Uterus (tissue), 4 donors: ENCODE data around the gene CACHD1. TPM values are rescaled to one million over a fixed set of nuclear protein-coding genes. Genes with fewer than 3 reads are reported as not detected.

ENCODE experiments used
- DNase-seq, 2 donors: peaks; one replicate each; pipeline ENCODE4 v3.0.0-alpha.2; 2019 to 2020
- H3K27ac ChIP-seq, 2 donors: fragments of 200-600 bp; sonication (generic); 1 replicate in 1 of 2; 2 replicates in 1 of 2; pipeline ENCODE4 v1.5.1; 2016 to 2018
- H3K27me3 ChIP-seq, 2 donors: fragments of 200-600 bp; sonication (generic); one replicate each; pipeline ENCODE4 v1.5.1; 2018 to 2019; ENCODE audit warnings: control low read depth in 1 of 2
- H3K36me3 ChIP-seq, 2 donors: fragments of 200-600 bp; sonication (generic); one replicate each; pipeline ENCODE4 v1.5.1; 2019; ENCODE audit warnings: control low read depth in 1 of 2
- H3K4me1 ChIP-seq, 2 donors: fragments of 200-600 bp; sonication (generic); one replicate each; pipeline ENCODE4 v1.5.1; 2018 to 2019; ENCODE audit warnings: control low read depth in 1 of 2
- H3K4me3 ChIP-seq, 2 donors: fragments of 200-600 bp; sonication (generic); 1 replicate in 1 of 2; 2 replicates in 1 of 2; pipeline ENCODE4 v1.5.1; 2018 to 2019; ENCODE audit warnings: mild to moderate bottlenecking in 1 of 2
- H3K9me3 ChIP-seq, 2 donors: fragments of 200-600 bp; sonication (generic); one replicate each; pipeline ENCODE4 v1.5.1; 2019; ENCODE audit warnings: control low read depth in 1 of 2
- POLR2A ChIP-seq, 2 donors: fragments of 450-650 bp; IDR thresholded peaks; one replicate each; pipeline ENCODE4 v1.6.1; 2016; ENCODE audit warnings: antibody characterized with exemption in 2 of 2, mild to moderate bottlenecking in 1 of 2, moderate library complexity in 1 of 2
- intact Hi-C: fragments of 100-400 bp; cut with DNase I; formaldehyde crosslinking; loops from one replicate; pipeline ENCODE4 v1.15.1; 2023; ENCODE audit warnings: low total_unique reads
- total RNA-seq, 4 donors: library from RNA; depleted of rRNA in 3 of 4; stranded (reverse); fragments of >200 nt in 3 of 4; gene quantifications; one replicate each; pipeline versions ENCODE4 v1.1.0 to v1.2.4, GENCODE V29; 2014 to 2023
- TF ChIP-seq, protein P1 (sequence below), 4 experiments: fragments of 200-600 bp in 2 of 4; fragments of 450-650 bp in 2 of 4; sonication (generic) in 2 of 4; IDR thresholded peaks; one replicate each; pipeline ENCODE4 v1.5.1; 2016 to 2019; ENCODE audit warnings: antibody characterized with exemption in 4 of 4, mild to moderate bottlenecking in 2 of 4, moderate library complexity in 1 of 4
- donor health status: DM: yes; HTN: yes; CAD: no.

CACHD1 gene
- total RNA-seq, 4 donors from 2014 or later = 19.2 to 39.9 (median 28.8) TPM

DNA sequence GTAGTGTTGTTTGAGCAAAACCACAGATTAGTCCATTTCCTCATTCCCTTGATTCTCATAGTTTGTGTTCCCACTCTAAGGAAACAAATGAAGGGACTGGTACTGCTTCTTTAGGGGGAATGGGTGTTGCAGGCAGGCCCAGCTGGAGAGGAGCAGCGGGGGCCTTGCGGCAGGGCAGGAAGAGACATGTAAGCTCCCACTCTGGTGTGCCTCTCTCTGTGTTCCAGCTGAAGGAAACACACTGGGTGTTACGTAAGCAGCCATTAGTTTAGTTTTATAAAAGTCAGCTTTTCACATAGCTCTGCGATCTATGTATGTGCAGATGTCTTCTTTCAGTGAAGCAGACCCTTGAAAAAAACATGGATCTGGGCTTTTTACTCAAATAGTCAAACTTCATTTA lies 99.5 kb downstream of the CACHD1 start:
- Histone ChIP-seq H3K4me3 (no peak overlapping the region), H3K9me3 (no peaks in the 10 kb centered on the region), H3K36me3 (no peaks in the 10 kb centered on the region), H3K27me3 (no peaks in the 10 kb centered on the region), H3K4me1 (no peaks in the 10 kb centered on the region), H3K27ac (no peak overlapping the region)
- intact Hi-C loops = no loop called here
- TF ChIP-seq POLR2A (IDR thresholded peaks at IDR 0.05) = no peak
- TF ChIP-seq, protein P1, sequence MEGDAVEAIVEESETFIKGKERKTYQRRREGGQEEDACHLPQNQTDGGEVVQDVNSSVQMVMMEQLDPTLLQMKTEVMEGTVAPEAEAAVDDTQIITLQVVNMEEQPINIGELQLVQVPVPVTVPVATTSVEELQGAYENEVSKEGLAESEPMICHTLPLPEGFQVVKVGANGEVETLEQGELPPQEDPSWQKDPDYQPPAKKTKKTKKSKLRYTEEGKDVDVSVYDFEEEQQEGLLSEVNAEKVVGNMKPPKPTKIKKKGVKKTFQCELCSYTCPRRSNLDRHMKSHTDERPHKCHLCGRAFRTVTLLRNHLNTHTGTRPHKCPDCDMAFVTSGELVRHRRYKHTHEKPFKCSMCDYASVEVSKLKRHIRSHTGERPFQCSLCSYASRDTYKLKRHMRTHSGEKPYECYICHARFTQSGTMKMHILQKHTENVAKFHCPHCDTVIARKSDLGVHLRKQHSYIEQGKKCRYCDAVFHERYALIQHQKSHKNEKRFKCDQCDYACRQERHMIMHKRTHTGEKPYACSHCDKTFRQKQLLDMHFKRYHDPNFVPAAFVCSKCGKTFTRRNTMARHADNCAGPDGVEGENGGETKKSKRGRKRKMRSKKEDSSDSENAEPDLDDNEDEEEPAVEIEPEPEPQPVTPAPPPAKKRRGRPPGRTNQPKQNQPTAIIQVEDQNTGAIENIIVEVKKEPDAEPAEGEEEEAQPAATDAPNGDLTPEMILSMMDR (IDR thresholded peaks at IDR 0.05) = no peak
- DNase-seq = no peak

DNA sequence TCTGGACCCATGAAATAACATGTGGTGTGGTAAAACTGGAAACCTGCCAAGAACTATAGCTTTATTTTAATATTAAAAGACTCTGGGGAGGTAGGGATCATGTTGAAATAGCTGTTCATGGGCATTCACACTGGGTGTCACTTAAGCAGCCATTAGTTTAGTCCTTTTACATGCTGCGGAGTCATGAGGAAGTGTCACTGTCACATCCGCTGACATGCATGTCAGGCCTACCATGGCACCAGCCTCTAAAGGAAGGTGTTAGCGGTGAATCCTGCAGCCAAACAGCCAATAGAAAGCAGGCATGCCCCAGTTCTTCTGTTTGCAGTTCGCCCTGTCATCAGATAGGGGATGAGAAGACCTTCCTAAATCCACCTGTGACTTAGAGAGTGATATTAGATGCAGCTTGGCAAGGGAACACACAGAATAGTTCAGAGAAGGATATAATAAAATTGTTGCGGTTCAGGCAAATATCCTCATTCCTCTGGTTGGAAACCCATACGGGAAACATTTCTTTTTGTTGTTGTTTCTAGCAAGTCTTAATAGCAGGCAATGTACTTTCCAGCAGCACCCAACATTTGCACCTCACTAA lies 100.4 kb downstream of the CACHD1 start:
- no peaks in the 10 kb centered on the region for H3K4me1 ChIP-seq
- no peak overlapping the region for H3K4me3 ChIP-seq
- H3K27me3 ChIP-seq = no peaks in the 10 kb centered on the region
- no peaks in the 10 kb centered on the region for H3K9me3 ChIP-seq
- no peak for DNase-seq
- H3K27ac ChIP-seq = no peak overlapping the region
- TF ChIP-seq POLR2A (IDR thresholded peaks at IDR 0.05) = no peak
- H3K36me3 ChIP-seq = no peaks in the 10 kb centered on the region
- intact Hi-C loops = no loop called here

DNA sequence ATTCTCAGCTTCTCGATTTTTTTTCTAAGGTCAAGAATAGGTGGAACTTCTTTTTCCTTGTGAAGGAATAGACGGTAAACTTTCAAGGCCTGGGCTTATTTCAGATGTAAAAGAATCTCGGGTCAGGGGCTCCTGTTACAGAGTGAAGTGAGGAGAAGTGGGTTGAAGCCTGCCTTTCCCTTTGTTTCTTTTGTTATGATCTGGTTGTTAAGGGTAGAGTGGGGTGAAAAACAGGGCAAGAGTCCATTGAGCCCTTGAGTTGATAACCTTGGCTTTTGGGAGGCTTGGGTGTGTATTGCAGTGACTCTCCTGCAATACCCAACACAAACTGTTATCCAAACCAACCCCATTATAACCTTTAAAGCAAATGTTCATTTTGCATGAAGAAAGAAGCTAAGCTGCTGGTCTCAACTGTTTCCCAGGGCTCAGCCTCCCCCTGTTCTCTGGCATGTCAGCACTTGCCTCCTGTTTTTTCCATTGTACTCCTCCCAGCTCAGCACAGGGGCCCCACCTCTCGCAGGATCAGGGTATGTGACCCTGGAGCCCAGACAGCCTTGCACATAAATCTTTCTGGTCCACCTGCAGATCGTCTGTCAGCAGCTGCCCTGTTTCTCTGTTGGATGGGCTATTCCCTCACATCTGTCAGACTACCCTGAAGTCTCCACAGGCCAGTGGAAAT lies 102.4 kb downstream of the CACHD1 start:
- H3K9me3 ChIP-seq = no peaks in the 10 kb centered on the region
- intact Hi-C loops = no loop called here
- TF ChIP-seq, protein P1 (IDR thresholded peaks at IDR 0.05) = no peak
- no peak for TF ChIP-seq POLR2A (IDR thresholded peaks at IDR 0.05)
- H3K27me3 ChIP-seq = no peaks in the 10 kb centered on the region
- no peak for DNase-seq
- no peaks in the 10 kb centered on the region for H3K4me1 ChIP-seq
- no peaks in the 10 kb centered on the region for H3K36me3 ChIP-seq
- no peak overlapping the region for H3K4me3 ChIP-seq
- no peak overlapping the region for H3K27ac ChIP-seq

DNA sequence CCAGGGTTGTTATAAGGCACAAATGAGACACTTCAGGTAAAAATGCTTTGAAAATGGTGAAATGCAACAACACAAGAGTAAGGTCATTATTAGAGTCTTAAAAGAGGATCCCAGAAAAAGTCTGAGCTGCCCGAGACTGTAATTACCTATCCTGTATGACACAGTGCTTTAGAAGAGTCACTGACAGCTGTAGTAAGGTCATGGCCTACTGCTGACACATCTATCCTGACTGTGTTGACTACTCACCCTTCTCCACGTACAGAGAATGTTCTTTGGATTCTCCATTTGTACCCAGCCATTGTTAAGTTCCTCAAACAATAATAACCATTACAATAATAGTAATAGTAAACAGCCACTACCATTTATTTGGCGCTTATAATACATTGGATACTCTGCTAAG lies 104.4 kb downstream of the CACHD1 start:
- intact Hi-C loops = no loop called here
- Histone ChIP-seq H3K27ac (no peak overlapping the region), H3K4me1 (no peaks in the 10 kb centered on the region), H3K27me3 (no peaks in the 10 kb centered on the region), H3K4me3 (no peak overlapping the region), H3K36me3 (no peaks in the 10 kb centered on the region), H3K9me3 (no peaks in the 10 kb centered on the region)
- TF ChIP-seq POLR2A (IDR thresholded peaks at IDR 0.05) = no peak
- TF ChIP-seq, protein P1 (IDR thresholded peaks at IDR 0.05) = no peak
- DNase-seq = no peak

DNA sequence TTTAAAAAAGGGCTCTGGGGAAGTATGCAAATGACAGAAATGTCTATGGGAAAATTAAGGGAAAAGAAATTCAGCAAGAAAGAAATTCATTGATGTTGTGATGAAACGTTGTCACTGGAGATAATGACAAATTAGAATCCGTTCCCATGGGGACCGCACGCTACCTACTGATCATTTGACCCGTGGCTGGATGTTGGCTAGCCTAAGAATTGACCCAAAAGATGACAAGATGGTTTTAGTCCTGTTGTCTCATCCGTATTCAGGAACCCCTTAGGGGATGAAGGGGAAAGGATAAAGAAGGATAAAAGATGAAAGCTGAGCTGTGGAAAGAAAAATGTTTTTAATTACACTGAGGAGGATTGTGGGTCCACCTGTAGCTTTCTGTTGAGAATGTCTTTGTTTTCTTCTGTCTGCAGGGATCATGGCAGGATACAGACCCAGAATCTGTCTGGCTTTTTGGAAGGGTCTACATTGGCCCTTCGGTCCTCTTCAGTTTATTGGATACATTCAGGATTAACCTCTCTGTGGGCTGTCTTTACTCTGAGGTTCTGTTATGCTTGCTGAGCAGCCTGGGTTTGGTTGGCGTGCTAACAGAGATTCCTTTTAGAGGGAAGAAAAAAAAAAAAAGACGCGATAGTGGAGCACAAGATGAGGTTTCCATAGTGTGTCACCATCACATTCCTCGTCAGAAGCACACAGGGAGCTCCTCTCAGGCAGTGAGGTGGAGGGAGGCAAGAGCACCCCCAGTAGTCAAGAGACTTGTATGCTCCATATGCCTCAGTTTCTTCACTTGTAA lies 106.2 kb downstream of the CACHD1 start:
- no peak for DNase-seq
- Histone ChIP-seq H3K4me1 (no peaks in the 10 kb centered on the region), H3K36me3 (no peaks in the 10 kb centered on the region), H3K4me3 (no peak overlapping the region), H3K27me3 (no peaks in the 10 kb centered on the region), H3K27ac (no peak overlapping the region), H3K9me3 (no peaks in the 10 kb centered on the region)
- no peak for TF ChIP-seq POLR2A (IDR thresholded peaks at IDR 0.05)
- TF ChIP-seq, protein P1 (IDR thresholded peaks at IDR 0.05) = no peak
- intact Hi-C loops = no loop called here
